ENCODE results near the gene ADD2.

The ADD2 gene, protein sequence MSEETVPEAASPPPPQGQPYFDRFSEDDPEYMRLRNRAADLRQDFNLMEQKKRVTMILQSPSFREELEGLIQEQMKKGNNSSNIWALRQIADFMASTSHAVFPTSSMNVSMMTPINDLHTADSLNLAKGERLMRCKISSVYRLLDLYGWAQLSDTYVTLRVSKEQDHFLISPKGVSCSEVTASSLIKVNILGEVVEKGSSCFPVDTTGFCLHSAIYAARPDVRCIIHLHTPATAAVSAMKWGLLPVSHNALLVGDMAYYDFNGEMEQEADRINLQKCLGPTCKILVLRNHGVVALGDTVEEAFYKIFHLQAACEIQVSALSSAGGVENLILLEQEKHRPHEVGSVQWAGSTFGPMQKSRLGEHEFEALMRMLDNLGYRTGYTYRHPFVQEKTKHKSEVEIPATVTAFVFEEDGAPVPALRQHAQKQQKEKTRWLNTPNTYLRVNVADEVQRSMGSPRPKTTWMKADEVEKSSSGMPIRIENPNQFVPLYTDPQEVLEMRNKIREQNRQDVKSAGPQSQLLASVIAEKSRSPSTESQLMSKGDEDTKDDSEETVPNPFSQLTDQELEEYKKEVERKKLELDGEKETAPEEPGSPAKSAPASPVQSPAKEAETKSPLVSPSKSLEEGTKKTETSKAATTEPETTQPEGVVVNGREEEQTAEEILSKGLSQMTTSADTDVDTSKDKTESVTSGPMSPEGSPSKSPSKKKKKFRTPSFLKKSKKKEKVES

GRCh38 chr2:70767699-70768589, at the start of gene ADD2:
Gene ADD2, minus strand, starts transcription at chr2:70768200. Its CDS starts 61,792 bp downstream, at chr2:70706408.
- peak; percentile 18 for TF ChIP-seq CTCF (IDR thresholded peaks at IDR 0.05; ENCODE audit: insufficient read depth, low read length, poor library complexity, severe bottlenecking)
- H3K27me3 ChIP-seq (replicated peaks; ENCODE audit: control insufficient read depth, insufficient read depth, low read length): peaks cover 1% of the 10 kb centered on the region
- DNase-seq (ENCODE audit: extremely low read depth, insufficient read length): peak; percentile 32
- peak within 1 kb of the TSS; percentile 26 for H3K4me3 ChIP-seq (replicated peaks; ENCODE audit: low read depth, low read length)
- H3K36me3 ChIP-seq (ENCODE audit: control insufficient read depth, insufficient read depth, low read length): no peaks in the 10 kb centered on the region

DNA sequence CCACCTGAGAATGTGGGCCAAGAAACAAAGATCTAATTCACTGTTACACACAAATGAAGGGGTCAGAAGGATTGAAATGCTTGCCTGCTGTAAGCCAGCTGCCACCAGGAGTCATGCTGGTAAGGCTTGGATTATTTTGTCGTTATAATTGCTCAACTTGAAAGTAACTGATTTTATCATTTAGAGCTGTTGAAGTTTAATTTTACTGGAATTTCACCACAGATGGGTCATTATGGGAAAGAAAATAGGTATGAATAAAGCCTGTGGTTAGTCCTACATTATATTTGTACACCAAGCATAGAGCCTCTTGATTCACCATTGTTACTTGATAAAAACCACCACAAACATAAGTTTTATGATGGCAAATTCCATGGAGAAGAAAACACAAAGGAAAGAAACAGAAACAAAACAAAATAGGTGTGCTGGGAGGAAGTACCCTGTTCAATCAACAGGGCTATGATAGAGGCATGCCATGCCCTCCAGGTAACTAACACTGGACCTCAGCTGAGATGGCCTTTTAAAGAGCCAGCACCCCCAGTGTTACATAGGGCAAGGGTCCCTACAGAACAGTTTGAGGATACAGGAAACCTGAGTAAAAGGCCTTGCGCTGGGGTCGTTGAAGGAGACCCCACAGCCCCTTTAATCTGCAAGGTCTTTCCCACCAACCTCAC, 49.4 kb upstream of the ADD2 start:
- no peak for DNase-seq (ENCODE audit: extremely low read depth, insufficient read length)
- no peak for TF ChIP-seq CTCF (IDR thresholded peaks at IDR 0.05; ENCODE audit: insufficient read depth, low read length, poor library complexity, severe bottlenecking)
- Histone ChIP-seq H3K27me3 (replicated peaks; ENCODE audit: control insufficient read depth, insufficient read depth, low read length) (no peaks in the 10 kb centered on the region; the same call in 1 of the 2 replicates), H3K4me3 (replicated peaks; ENCODE audit: low read depth, low read length) (no peak overlapping the region), H3K36me3 (ENCODE audit: control insufficient read depth, insufficient read depth, low read length) (no peaks in the 10 kb centered on the region)

- no peak for TF ChIP-seq CTCF (IDR thresholded peaks at IDR 0.05; ENCODE audit: insufficient read depth, low read length, poor library complexity, severe bottlenecking)
- no peaks in the 10 kb centered on the region; the same call in 1 of the 2 replicates for H3K27me3 ChIP-seq (replicated peaks; ENCODE audit: control insufficient read depth, insufficient read depth, low read length)
- no peak for DNase-seq (ENCODE audit: extremely low read depth, insufficient read length)
- H3K4me3 ChIP-seq (replicated peaks; ENCODE audit: low read depth, low read length): no peak overlapping the region
- H3K36me3 ChIP-seq (ENCODE audit: control insufficient read depth, insufficient read depth, low read length): no peaks in the 10 kb centered on the region
Measured at GRCh38 chr2:70816726-70817125, 48.7 kb upstream of the ADD2 start.

DNA sequence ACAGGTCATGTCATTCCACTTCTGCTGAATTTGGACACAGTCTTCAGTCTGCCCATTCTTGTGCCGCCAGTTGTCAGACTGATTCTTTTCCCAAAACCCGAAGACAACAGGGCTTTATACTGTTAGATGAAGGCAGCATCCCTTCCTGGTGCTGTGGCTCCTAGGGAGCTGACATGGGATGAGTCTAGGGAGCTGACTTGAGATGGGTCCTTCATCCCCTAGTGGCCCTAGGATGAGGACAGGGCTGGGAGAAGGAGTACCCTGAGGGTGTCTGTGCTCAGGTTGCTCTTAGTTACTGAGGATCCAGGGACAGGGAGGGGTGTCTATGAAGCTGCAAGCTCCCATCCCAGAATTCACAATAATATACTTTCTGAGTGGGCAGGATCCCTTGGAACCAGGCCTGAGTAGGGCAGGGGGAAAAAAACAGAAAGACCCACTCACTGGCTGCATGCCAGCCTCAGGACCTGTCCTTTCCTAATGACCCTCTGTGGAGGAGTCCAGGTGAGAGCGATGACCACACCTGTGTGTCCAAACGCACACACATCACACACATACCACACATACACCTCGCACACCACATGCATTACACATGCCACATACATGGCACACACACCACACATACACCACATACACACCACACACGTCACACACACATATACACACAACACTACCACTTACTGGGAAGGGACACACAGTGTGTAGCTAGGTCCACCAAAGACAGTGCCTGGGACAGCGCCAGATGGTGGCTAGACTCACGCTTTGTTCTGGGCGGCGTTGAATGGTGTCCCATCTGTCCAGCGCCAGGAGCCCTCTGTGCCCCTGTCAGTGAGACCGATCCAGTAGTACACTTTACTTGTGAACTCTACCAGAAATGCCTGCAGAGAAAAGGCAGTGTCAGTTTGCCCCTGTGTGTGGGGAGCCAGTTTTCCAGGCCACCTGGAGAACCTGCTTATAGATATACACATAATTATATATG, 41.3 kb upstream of the ADD2 start:
- Histone ChIP-seq H3K36me3 (ENCODE audit: control insufficient read depth, insufficient read depth, low read length) (no peaks in the 10 kb centered on the region), H3K27me3 (replicated peaks; ENCODE audit: control insufficient read depth, insufficient read depth, low read length) (no peaks in the 10 kb centered on the region), H3K4me3 (replicated peaks; ENCODE audit: low read depth, low read length) (no peak overlapping the region)
- no peak for TF ChIP-seq CTCF (IDR thresholded peaks at IDR 0.05; ENCODE audit: insufficient read depth, low read length, poor library complexity, severe bottlenecking)
- no peak for DNase-seq (ENCODE audit: extremely low read depth, insufficient read length)

Measured in GM06990 (cell line).